Mesothelial cell of epicardium (in vitro differentiated cells): ENCODE results near the gene AKAIN1. TPM values are rescaled to one million over a fixed set of nuclear protein-coding genes. Genes with fewer than 3 reads are reported as not detected.

Experiments used
- DNase-seq, 2 experiments: peaks; one replicate each; pipeline ENCODE4 v3.0.0; 2021; ENCODE audit warnings: low spot score in 2 of 2; ENCODE audit not compliant: unreplicated experiment in 2 of 2
- H3K27ac Mint-ChIP-seq: 2 replicates; pipeline ENCODE4 v1.8.0; 2021; ENCODE audit warnings: mixed read lengths
- H3K27me3 Mint-ChIP-seq: 2 replicates; pipeline ENCODE4 v1.8.0; 2021; ENCODE audit warnings: low read depth, mixed read lengths
- H3K36me3 Mint-ChIP-seq: 2 replicates; pipeline ENCODE4 v1.8.0; 2021; ENCODE audit warnings: mixed read lengths
- H3K4me1 Mint-ChIP-seq: 2 replicates; pipeline ENCODE4 v1.8.0; 2021; ENCODE audit warnings: mixed read lengths
- H3K4me3 Mint-ChIP-seq: 2 replicates; pipeline ENCODE4 v1.8.0; 2021; ENCODE audit warnings: mild to moderate bottlenecking, moderate library complexity, mixed read lengths
- H3K9me3 Mint-ChIP-seq: 2 replicates; pipeline ENCODE4 v1.8.0; 2021; ENCODE audit warnings: mixed read lengths
- total RNA-seq: library from RNA; stranded (reverse); gene quantifications from 3 replicates; pipeline ENCODE4 v1.2.1, GENCODE V29; 2021
- TF ChIP-seq, protein P1 (sequence below): fragments of 200-600 bp; sonication (generic); IDR thresholded peaks from one replicate; pipeline ENCODE4 v1.5.0; 2021; ENCODE audit warnings: antibody characterized with exemption; ENCODE audit not compliant: unreplicated experiment

AKAIN1 gene
- total RNA-seq, 1 donor from 2014 or later: not detected

DNA sequence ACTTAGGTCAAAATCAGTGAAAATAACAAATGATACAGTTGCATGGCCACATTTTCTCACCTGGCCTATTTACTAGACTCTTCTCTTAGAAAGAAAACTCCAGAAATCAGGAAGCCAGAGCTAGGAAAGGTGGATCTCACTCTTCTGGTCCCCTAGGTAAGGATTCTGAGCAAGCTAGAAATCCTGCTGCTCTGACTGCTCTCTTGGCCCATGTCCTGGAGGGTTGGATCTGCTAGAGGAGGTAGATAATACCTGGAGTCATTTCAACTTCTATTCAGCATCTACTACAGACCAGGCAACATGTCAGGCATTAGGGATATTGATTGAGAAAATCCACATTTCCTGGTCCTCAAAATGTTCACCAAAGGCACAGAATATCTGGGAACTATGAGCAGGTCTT lies 34.9 kb downstream of the AKAIN1 start:
- H3K9me3 Mint-ChIP-seq: no peaks in the 10 kb centered on the region
- H3K27ac Mint-ChIP-seq: no peak overlapping the region
- TF ChIP-seq, protein P1, sequence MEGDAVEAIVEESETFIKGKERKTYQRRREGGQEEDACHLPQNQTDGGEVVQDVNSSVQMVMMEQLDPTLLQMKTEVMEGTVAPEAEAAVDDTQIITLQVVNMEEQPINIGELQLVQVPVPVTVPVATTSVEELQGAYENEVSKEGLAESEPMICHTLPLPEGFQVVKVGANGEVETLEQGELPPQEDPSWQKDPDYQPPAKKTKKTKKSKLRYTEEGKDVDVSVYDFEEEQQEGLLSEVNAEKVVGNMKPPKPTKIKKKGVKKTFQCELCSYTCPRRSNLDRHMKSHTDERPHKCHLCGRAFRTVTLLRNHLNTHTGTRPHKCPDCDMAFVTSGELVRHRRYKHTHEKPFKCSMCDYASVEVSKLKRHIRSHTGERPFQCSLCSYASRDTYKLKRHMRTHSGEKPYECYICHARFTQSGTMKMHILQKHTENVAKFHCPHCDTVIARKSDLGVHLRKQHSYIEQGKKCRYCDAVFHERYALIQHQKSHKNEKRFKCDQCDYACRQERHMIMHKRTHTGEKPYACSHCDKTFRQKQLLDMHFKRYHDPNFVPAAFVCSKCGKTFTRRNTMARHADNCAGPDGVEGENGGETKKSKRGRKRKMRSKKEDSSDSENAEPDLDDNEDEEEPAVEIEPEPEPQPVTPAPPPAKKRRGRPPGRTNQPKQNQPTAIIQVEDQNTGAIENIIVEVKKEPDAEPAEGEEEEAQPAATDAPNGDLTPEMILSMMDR: no peak
- H3K4me3 Mint-ChIP-seq: no peak overlapping the region
- no peaks in the 10 kb centered on the region for H3K36me3 Mint-ChIP-seq
- DNase-seq: no peak
- no peaks in the 10 kb centered on the region for H3K4me1 Mint-ChIP-seq
- peaks cover 23% of the 10 kb centered on the region for H3K27me3 Mint-ChIP-seq

DNA sequence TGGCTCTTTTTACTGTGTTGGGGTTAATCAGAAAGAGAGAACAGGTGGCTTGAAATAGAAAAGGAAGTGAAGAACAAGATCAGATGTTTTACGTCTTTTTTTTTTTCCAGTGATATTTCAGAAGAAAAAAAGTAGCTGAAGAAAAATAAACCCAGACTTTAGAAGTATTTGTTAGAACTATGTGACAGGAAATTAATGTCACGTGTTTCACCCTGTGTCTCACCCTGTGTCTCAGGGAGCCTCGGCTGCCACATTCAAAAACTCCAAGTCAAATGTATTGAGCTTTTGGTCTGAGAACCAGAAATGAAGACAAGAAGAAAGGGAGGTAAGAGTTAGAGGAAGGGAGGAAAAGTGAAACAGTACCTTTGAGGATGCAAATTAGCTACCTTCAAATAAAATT lies 38.0 kb downstream of the AKAIN1 start:
- Mint-ChIP-seq H3K27ac (no peak overlapping the region), H3K36me3 (no peaks in the 10 kb centered on the region), H3K4me1 (no peaks in the 10 kb centered on the region), H3K9me3 (no peaks in the 10 kb centered on the region), H3K4me3 (no peak overlapping the region), H3K27me3 (peaks cover 22% of the 10 kb centered on the region)
- TF ChIP-seq, protein P1: no peak
- no peak for DNase-seq

DNA sequence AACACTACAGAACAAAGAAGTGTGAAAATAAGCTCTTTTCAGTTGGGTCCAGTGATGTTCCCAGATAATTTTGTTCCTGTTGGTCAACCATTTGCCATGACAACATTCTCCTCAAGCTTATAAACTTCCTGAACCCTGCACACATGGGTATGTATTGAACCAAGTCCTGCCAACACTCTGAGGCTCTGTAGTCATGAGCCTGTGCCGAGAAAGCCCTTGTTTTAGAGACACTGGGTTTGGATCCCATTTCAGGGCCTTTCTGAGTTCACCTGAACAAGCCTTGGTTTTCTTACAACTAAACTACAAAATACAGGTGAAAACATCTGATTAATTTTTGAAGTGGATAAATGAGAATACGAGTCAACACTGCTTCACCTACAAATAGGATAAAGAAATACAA lies 38.5 kb downstream of the AKAIN1 start:
- H3K4me1 Mint-ChIP-seq: no peaks in the 10 kb centered on the region
- no peak overlapping the region for H3K27ac Mint-ChIP-seq
- H3K27me3 Mint-ChIP-seq: peaks cover 22% of the 10 kb centered on the region
- no peaks in the 10 kb centered on the region for H3K9me3 Mint-ChIP-seq
- H3K4me3 Mint-ChIP-seq: no peak overlapping the region
- TF ChIP-seq, protein P1: no peak
- no peak for DNase-seq
- H3K36me3 Mint-ChIP-seq: no peaks in the 10 kb centered on the region

DNA sequence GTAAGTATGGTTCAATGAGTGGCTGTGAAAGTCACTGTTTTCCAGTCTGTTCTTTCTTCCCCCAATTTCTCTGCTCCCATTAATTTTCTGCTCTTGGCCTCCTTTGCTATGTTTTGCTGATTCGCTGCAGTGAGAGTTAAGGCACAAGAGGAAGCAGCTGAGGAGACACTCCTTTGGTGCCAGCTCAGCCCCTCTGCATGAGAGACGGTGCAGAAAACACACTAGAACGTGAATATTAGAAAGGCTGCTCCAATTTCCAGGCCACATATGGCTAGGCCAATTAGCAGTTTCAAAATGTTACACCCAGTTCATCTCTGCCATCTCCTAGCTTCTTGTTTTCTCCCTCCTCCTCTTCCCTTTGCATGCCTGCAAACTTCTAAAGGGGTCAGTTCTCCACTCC lies 38.9 kb downstream of the AKAIN1 start:
- Mint-ChIP-seq H3K27me3 (peaks cover 22% of the 10 kb centered on the region), H3K4me1 (no peaks in the 10 kb centered on the region), H3K27ac (no peak overlapping the region), H3K36me3 (no peaks in the 10 kb centered on the region), H3K4me3 (no peak overlapping the region), H3K9me3 (no peaks in the 10 kb centered on the region)
- TF ChIP-seq, protein P1: no peak
- no peak for DNase-seq

DNA sequence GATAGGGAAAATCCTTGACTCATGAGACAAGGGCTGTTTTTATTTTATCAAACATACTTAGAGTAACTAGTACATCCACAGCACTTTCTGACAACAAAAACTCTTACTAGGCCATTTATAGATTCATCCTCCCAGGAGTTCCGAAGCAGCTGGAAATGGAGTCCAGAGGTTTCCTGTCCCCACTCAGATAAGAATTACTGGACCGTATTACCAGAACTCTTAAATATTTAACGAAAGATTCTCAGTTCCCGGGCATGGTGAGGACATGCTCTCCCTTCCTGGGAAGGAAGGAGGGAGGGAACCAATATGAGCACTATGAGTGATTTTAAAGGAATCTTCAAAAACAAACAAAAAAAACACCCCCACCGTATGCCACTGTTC lies 41.2 kb downstream of the AKAIN1 start:
- Mint-ChIP-seq H3K27ac (no peak overlapping the region), H3K4me3 (no peak overlapping the region), H3K4me1 (no peaks in the 10 kb centered on the region), H3K27me3 (peaks cover 17% of the 10 kb centered on the region), H3K36me3 (no peaks in the 10 kb centered on the region), H3K9me3 (no peaks in the 10 kb centered on the region)
- DNase-seq: no peak
- TF ChIP-seq, protein P1: no peak
